DLD1 (cell line): Measurements from ENCODE around the gene DHRS12.
"Not testable (repeated sequence)": the region's sequence is repeated elsewhere in the genome, so short reads cannot be mapped to it uniquely, and the experiment has no call there.

Experiments
- in situ Hi-C: cut with HindIII; loops from 2 replicates; pipeline ENCODE4 v1.10.0; 2017; ENCODE audit warnings: low sequenced_read_pairs

The DHRS12 gene

DNA sequence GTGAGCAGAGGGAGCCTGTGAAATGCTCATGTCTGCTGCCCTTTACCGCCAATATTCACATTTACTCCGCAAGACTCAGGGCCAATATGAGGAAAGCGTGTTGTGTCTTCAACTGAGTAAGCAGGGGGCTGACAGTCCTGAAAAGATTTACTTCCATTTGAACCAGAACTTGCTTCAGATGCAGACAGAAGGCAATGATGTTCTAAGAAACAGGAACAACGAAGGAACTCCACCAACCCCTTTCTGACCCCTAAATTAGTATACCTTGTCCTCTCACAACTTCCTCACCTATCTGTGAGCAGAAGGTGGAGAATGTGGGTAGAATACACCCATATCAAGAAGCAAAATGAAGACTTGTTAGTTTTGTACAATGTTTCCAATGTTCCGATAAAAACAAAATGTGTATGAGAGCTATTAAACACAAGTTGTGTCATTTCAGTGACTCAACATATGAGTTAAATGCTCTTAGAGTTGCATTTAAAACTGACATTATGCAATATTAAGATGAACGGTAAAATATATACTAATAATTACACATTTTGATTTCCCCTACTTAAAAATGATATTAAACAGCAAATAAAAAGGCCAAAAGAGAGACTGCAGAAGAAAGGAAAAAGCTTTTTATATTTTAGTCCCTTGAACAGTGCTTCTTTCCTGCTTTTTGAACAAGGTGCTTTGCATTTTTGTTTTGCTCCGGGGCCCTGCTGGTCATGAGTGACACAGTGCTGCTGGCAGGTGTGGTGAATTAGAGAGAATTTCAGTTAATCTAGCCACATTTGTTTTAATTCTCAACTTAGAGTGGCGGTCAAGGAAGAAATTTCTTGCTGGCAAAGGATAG is 25.0 kb upstream of the DHRS12 start:
- in situ Hi-C loops: no loop called here

DNA sequence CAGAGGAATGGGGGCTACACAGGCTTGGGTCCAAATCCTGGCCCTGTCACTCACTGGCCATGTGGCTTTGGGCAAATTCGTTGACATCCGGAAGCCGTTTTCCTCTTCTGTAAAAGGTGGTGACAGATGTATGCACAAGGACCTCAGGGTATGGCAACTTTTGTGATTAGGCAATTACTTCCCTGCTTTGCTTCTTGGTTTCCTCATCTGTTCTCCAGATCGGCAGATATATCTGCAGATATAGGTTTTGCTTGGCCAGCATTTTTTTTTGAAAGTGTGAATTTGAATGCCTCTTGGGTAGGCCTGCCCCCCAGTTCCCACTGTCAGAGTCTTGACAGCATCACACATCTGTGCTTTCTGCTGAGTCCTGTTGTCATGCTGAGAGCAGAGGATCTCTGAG is 23.3 kb upstream of the DHRS12 start:
- in situ Hi-C loops: no loop called here

DNA sequence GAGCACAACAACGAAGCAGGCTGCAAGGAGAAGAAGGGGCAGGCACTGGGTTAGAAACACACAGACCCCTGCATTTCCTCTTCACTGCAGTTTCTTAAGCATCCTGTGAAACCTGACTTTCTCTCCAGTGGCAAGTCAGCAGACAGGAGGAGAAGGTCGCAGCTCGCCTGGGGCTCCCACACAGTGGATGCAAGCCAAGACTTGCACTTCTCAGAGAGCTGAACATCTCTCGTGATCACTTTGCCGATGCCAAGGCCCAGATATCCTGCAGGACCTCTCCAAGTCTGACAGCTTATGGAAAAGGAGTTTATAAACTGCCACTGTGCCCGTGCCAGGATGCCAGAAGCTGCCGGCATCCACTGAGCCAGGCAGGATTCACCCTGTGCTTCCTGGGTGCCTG is 22.6 kb upstream of the DHRS12 start:
- in situ Hi-C loops: no loop called here

DNA sequence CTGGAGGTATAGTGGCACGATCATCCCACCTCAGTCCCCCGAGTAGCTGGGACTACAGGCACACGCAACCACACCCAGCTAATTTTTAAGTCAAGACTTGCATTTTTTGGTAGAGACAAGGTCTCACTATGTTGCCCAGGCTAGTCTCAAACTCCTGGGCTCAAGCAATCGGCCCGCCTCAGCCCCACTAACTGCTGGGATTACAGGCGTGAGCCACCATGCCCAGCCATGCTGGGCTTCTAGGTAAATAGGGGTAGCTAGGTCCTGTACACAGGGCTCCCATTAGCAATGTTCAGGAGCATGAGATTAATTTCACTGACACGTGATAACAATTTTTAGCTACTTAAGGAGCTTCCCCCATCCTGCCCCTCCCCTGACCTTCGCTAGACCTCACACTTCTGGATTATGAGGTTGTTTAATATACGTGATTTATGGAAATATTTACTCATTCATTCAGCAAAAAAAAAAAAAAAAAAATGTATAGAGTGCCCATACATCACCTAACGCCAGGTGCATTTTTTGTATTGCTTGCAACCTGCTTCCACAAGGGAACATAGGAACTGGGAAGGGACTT is 21.8 kb upstream of the DHRS12 start:
- in situ Hi-C loops: no loop called here

DNA sequence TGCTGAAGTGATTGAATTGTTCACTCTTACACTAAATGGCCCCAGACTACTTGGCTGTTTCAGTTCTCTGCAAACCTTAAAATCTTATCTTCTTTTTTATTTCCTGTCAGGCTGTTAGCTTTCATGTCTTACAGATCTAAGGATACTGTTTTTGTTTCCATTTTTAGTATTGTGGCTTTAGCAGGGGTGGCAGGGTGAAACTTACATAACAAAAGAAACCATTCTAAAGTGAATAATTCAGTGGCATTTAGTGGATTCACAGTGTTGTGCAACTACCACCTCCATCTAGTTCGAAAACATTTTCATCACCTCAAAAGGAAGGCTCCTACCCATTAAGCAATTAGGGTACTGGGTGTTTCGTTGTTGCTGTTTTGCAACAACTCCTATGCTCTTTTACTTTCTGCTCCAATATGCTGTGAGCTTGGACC is 21.2 kb upstream of the DHRS12 start:
- in situ Hi-C loops: no loop called here

DNA sequence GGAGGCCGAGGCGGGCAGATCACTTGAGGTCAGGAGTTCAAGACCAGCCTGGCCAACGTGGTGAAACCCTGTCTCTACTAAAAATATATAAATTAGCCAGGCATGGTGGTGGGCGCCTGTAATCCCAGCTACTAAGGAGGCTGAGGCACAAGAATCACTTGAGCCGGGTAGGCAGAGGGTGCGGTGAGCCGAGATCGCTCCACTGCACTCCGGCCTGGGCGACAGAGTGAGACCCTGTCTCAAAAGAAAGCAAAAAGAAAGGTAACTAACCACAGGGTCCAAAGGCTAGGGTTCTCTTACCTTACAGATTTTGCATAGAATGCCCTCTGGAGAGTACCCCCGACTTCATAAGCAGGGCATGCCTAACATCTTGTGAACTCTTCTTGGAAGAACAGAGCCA is 20.7 kb upstream of the DHRS12 start:
- in situ Hi-C loops: not testable (repeated sequence)

DNA sequence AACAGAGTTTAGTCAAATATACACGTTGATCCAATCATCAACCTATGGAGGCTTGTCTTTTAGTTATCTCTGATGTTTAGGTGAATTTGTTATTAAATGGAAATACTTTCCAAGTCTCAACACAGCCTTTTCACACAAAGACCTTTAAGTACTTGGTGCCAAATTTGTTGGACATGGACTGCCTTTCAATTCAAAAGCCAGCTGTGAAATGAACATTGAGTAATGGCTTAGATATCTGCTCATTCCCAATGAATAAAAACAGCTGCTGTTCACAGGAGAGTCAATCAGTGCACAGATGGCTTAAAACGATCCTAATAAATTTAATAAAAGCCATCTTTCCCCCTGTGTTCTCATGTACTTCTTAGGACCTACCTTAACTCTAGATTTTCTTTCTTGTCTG is 19.9 kb upstream of the DHRS12 start:
- in situ Hi-C loops: no loop called here

DNA sequence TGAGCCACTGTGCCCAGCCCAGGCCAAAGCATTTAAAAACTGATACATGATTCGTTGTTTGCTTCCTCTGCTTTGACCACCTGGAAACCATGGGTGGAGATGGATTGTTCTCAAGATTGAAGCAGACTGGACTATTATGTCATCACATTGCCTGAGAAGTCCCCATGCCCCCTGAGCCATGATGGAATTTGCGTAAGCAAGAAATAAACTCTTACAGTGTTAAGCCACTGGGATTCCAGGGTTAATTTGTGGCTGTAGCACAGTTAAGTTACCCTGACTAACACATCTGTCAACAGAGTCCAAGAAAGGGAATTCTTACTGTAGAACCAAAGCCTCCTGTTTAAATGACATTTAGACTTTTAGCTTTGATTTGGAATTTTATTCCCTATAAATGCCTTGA is 19.4 kb upstream of the DHRS12 start:
- in situ Hi-C loops: no loop called here

DNA sequence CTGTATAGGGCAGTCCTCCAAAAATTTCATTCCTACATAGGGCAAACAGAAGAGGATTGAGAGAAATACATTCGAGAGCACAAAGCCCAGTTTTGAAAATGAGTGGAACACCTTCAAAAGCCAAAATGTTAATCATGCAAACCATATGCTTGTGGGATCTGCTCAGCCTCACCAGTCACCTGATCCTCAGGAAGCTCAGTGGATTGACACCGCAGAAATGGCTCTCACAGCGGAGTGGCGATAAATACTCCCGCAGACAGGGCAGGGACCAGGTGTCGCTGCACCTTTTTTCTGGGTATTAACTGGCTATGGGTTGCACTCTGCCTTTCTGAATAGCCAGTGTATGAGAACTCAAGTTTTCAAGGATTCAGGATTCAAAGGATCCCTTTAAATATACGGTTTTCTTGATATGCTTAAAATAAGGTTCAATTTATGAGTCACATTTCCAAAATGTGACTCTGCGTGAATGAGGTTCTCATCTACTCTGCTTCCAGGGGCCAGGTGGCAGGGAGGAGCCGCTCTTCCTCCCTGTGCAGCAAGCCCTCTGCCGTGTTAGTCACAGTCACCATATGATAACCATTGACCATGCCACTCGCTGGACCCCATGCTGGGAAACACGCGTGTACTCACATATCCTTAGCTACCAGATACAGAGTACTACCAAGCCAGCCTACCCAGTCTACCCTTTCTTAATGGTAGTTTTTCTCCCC is 18.3 kb upstream of the DHRS12 start:
- in situ Hi-C loops: no loop called here

DNA sequence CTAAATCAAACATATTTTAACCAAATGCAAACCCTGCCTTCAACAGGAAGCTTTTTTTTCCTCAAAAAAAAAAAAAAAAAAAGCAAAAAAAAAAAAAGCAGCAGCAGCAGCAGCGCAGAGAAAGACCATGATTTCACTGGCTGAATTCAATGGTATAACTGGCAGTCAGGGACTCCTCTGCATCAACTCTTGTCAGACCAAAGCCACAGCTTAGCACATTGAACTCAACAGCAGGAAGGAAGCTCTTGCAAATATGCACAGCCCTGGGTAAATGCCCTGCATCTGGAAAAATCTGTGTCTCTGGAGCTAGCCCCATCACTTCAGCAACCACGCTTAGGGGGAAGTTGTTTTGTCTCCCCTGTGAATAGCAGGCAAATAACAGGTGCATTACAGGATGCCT is 17.6 kb upstream of the DHRS12 start:
- in situ Hi-C loops: no loop called here

DNA sequence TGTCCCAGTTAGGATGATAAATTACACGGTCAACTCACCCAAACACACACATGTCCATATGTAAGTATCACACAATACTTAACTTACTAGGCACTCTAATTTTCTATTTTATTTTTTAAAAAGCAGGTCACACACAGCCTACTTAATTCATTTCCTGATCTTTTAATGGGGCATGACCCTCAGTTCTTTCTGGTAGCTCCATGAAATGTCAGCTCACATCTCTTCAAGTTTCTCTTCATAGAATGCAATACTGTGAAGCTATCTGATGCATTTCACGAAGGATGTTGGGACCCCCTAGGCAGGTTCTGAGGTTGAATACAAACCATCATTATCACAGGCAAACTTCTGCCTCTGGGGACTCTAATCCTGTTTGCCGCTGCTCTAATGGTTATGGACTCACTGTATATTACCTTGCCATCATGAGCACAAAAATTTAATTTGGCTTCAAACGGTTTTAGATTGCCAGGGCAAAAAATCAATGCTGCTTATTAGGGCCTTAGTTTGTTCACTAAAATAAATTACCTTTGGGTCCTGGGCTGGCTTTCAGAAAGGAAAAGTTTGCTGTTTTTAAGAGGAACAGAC is 16.1 kb upstream of the DHRS12 start:
- in situ Hi-C loops: no loop called here

DNA sequence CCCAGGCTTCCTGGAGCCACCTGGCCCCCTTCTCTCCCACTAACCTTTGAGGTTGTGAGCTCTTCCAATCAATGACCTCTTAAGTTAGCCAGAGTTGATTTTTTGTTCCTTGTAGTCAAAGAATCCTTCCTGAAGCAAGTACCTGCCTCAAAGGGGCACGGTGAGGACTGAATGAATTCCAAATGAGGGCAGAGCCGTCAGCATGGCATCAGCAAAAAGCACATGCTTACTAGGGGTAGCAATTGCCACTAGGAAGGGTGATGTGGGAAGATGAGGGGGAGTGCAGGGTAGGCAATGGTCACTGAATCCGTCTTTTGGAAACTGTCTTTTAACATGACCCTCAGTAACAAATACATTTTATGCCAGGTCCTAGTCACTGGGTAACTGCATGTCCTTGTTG is 15.6 kb upstream of the DHRS12 start:
- in situ Hi-C loops: no loop called here

DNA sequence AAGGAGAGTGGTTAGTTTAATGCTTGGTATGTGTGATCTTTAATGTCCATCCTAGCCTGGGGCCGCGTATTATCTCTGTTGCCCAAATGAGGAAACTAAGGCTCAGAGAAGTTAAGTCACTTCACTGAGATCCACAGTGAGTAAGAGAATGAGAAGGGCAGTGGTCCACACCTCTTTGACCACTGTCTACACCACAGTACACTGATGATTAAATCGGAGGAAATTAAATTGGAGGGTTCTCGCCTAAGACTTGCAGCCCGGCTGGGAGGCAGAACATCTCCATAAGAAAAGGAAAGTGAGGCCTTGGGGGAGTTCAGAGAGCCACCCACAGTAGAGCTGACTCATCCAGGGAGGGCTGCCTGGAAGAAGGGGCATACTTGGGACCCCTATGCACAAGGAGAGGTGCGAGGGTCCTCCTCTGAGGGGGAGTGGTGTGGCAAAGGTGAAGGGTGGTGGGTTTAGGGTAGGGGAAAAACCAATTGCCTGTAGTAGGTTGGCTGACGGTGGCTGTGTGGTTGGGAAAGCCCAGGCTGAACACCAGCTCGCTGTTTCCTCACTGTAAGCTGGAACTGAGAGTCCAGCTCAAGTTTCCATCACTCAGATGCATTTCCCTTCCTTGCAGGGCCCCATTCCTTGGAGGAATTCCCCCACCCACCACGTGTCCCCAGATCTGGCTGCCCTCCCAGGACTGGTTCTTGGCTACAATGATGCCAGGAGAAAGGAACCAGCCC is 15.0 kb upstream of the DHRS12 start:
- in situ Hi-C loops: no loop called here

DNA sequence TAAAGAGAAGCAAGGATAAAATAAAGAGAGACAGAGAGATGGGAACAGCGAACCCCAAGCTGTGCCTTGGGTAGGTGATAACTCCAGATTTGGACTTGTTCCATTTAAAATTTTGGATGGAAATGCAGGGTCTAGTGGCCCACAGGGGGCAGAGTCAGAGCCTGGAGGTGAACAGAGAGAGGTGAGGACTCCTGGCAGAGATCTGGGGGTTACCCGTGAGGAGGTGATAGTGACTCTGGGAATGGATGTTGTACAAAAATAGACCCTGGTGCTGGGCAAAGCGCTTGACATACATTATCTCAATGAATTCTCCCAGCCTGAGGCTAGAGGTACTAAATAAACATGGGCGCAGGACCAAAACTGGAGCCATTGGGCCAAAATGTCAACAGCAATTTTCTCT is 14.3 kb upstream of the DHRS12 start:
- in situ Hi-C loops: no loop called here

DNA sequence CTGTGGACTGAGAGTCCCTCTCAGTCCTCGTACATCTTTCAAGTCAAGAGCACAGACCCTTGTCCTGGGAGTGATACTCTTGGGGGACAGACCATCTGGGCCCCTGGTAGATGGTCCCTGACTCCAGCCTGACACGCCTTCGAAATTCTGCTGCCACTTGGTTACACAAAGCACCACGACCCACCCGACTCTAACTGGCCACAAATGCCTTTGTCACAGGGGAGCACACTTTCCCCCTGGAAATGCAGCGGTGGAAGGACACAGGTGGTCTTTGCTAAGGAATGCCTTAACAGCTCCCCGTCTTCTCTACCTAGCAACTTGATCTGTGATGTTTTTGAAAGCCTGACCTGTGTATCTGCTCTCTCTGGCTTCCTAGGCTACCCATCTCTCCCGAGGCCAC is 13.8 kb upstream of the DHRS12 start:
- in situ Hi-C loops: no loop called here

DNA sequence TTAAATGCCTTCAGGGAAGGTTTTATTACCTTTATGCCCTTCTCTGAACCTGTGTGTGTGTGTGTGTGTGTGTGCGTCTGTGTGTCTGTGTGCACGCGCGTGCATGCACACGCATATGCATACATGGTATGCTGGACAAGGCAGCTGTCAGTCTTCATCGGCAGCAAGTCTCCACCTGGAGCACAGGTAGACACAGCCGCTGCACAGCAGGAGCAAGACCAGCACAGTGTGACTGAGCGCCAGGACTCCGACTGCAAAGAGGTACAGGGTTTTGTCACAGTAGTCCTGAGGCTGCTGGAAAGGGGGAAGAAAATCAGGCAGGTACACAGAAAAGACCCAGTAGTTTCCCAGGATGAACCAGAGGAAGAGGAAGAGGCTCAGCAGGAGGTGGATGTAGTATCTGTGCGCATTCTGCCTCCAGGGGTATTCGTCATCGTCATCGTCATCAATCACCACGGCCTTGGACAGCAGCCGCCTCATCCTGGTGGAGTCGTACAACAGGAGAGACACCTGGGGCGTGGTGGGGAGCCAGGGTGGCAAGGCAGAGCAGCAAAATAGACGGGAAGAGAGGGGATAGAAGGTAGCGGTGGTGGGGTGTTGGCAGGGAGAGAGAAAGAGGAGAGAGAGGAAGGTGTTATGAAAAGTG is 12.8 kb upstream of the DHRS12 start:
- in situ Hi-C loops: no loop called here

DNA sequence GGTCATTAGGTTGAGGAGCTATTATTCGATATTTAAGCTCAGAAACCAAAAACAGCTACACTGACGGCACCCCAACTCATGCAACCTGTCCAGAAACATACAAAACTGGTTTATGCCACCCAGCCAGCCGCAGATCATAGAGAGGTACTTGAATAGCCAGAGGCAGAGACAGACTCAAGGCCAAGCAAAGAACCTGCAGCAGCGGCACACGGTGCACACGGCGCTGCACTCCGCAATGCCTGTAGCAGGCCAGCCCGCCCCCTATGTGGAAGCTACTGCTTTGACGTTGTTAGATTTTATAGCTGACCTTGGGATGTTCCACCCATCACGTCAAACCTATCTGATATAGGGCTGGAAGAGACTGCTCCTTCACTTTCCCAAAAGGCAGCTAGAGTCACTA is 11.9 kb upstream of the DHRS12 start:
- in situ Hi-C loops: no loop called here

DNA sequence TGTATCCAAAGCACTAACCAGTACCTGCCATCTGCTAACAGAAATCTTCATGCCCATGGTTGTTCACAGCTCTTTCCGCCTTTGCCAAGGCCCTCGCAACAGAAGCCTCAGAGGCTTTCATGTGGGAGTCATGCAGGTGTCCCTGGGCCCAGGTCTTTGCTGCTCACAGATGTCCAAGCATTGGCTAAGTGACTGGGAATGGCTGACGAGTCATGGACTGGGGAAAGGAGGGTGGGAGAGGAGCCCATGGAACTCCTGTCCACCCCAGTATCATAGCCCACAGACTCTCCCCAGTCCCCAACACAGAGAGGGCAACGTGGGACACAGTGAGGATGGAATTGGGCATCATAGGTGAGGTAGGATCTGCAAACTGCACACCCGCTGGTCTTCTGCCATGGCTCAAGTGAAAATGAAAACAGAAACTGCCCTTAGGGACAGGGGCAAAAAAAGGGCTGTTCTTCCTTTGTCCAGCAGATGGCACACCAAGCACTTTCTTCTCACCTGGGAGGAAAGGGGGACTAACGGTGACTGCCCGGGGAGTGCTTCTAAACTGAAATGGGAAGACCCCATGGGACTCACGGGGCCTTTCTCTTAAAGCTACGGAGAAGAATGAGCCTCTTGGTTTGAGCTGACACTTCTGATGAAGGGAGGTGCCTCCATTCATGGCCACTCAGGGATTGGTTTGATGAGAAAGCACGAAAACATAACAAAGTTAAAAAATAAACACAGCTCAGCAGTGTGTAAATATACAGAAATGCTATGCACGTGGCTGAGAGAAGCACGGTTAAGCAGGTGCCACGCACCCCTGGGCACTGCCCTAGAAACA is 11.1 kb upstream of the DHRS12 start:
- in situ Hi-C loops: no loop called here

DNA sequence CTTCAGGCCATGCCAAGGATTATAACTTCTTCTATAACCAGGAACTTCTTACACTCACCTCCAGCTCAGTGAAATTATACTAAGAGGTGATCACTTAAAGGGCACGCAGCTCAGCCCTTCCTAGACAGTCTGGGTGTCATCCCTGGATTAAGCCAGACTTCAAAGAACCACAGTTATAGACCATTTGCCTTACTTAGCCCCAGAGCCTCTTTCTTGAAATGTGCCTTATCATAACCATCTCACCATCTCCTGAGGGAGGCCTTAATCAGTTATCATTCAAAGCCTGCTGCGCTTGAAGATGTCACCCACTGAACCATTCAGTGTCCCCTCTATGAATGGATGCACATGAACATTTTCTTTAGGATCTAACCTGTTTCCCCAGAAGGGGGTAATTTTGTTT is 10.1 kb upstream of the DHRS12 start:
- in situ Hi-C loops: no loop called here
